ENCODE data around the gene HOXD3. TPM values are rescaled to one million over a fixed set of nuclear protein-coding genes. Genes with fewer than 3 reads are reported as not detected.

Gene HOXD3
- polyA plus RNA-seq, 2 of the 4 experiments (the other 2 are of a cell fraction) = 0.18 to 0.27 TPM

DNA sequence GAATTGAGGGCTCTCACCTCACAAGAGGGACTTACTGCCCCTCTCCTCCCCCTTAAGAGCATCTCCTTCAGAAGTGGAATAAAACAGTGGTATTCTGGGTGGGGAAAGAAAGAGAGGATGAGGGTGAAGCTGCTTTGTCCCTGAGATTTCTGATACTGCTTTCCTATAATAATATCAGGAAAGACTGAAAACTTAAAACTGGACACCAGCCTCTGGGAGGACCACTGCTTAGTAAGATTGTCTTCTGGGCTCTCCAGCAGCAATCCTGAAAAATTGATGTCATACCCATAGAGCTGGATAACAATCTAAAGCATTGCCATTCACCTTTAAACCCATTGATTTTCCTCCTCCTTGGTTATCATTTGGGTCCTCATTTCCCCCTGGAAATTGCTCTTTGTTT is 10.5 kb upstream of the HOXD3 start:
- CTCF ChIA-PET = interaction anchor here (1.2 to 11.6 kb wide), 3 partner anchors 308 to 507 kb away, joined by 5 to 196 read pairs (median 5); no protein-coding TSS in a partner anchor
- no peak for DNase-seq (ENCODE audit: low read depth in 1 of 2, low spot score in 1 of 2)
- Histone ChIP-seq H3K4me3 (no peak overlapping the region), H3K27ac (no peak overlapping the region), H3K4me2 (no peak overlapping the region), H3K4me1 (no peaks in the 10 kb centered on the region), H3K9me3 (no peaks in the 10 kb centered on the region)
- no peak for FAIRE-seq
- TF ChIP-seq CBX2 (IDR thresholded peaks at IDR 0.05; ENCODE audit: borderline replicate concordance, low read depth) = no peak
- TF ChIP-seq, protein P1, sequence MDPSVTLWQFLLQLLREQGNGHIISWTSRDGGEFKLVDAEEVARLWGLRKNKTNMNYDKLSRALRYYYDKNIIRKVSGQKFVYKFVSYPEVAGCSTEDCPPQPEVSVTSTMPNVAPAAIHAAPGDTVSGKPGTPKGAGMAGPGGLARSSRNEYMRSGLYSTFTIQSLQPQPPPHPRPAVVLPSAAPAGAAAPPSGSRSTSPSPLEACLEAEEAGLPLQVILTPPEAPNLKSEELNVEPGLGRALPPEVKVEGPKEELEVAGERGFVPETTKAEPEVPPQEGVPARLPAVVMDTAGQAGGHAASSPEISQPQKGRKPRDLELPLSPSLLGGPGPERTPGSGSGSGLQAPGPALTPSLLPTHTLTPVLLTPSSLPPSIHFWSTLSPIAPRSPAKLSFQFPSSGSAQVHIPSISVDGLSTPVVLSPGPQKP (IDR thresholded peaks at IDR 0.05; ENCODE audit: low read depth, low read length) = no peak
- POLR2A ChIA-PET = no interaction called here
- ATAC-seq = no peak

DNA sequence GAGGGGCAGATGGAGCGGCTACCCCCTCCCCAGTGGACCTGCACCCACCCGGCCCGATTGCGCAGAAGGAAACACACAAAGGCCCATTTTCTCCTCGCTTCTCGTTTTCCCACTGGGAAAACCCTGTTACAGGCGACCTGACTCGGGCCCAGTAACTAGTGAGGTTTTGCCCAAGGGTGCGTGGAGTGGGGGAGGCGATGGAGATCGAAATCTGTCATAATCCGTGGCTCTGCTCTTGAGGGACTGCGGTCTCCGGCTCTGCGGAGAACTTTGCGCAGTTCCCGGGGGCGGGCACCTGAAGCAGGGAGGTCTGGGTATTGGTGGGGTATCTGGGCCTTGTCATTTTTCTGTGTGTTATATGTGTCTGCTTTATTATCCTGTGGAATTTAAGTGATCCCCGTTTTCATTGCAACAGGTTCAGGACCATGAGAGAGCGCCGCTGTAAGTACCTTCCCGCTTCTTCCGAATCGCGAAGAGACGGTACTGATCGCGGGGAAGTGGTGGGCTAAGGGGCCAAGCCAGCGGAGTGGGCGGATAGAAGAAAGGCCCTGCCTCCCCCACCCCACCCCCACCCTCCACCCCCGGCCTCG is 9.8 kb upstream of the HOXD3 start:
- POLR2A ChIA-PET = no interaction called here
- CTCF ChIA-PET = interaction anchor here (1.8 to 11.6 kb wide), 2 partner anchors 308 to 506 kb away, joined by 5 to 196 read pairs; no protein-coding TSS in a partner anchor
- H3K4me2 ChIP-seq = no peak overlapping the region
- H3K4me1 ChIP-seq = no peaks in the 10 kb centered on the region
- ATAC-seq (no peak), FAIRE-seq (no peak), DNase-seq (ENCODE audit: low read depth in 1 of 2, low spot score in 1 of 2) (no peak)
- TF ChIP-seq, protein P1 (IDR thresholded peaks at IDR 0.05; ENCODE audit: low read depth, low read length) = no peak
- TF ChIP-seq, protein P2, sequence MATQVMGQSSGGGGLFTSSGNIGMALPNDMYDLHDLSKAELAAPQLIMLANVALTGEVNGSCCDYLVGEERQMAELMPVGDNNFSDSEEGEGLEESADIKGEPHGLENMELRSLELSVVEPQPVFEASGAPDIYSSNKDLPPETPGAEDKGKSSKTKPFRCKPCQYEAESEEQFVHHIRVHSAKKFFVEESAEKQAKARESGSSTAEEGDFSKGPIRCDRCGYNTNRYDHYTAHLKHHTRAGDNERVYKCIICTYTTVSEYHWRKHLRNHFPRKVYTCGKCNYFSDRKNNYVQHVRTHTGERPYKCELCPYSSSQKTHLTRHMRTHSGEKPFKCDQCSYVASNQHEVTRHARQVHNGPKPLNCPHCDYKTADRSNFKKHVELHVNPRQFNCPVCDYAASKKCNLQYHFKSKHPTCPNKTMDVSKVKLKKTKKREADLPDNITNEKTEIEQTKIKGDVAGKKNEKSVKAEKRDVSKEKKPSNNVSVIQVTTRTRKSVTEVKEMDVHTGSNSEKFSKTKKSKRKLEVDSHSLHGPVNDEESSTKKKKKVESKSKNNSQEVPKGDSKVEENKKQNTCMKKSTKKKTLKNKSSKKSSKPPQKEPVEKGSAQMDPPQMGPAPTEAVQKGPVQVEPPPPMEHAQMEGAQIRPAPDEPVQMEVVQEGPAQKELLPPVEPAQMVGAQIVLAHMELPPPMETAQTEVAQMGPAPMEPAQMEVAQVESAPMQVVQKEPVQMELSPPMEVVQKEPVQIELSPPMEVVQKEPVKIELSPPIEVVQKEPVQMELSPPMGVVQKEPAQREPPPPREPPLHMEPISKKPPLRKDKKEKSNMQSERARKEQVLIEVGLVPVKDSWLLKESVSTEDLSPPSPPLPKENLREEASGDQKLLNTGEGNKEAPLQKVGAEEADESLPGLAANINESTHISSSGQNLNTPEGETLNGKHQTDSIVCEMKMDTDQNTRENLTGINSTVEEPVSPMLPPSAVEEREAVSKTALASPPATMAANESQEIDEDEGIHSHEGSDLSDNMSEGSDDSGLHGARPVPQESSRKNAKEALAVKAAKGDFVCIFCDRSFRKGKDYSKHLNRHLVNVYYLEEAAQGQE (IDR thresholded peaks at IDR 0.05) = no peak
- no peak for TF ChIP-seq NFE2L2 (conservative IDR thresholded peaks at IDR 0.05; ENCODE audit: low read length)
- no peak for TF ChIP-seq ZSCAN20 (CRISPR knock-in tag; IDR thresholded peaks at IDR 0.05)
- TF ChIP-seq ZFP36 (IDR thresholded peaks at IDR 0.05; ENCODE audit: borderline replicate concordance, partially characterized antibody) = no peak
- TF ChIP-seq FOSL2 (IDR thresholded peaks at IDR 0.05) = no peak
- TF ChIP-seq FOSL2 (CRISPR knock-in tag; IDR thresholded peaks at IDR 0.05) = no peak
- TF ChIP-seq CHD2 (IDR thresholded peaks at IDR 0.05; ENCODE audit: low read length, partially characterized antibody) = no peak
- TF ChIP-seq EP300 (IDR thresholded peaks at IDR 0.05) = no peak
- TF ChIP-seq JUNB (IDR thresholded peaks at IDR 0.05) = no peak
- no peak for TF ChIP-seq HOXB5 (CRISPR knock-in tag; IDR thresholded peaks at IDR 0.05)
- TF ChIP-seq EHF (CRISPR knock-in tag; IDR thresholded peaks at IDR 0.05) = no peak
- no peak for TF ChIP-seq HDAC2 (IDR thresholded peaks at IDR 0.05)
- TF ChIP-seq ZC3H11A (IDR thresholded peaks at IDR 0.05) = no peak
- TF ChIP-seq CBX8 (IDR thresholded peaks at IDR 0.05) = no peak
- TF ChIP-seq JUN (IDR thresholded peaks at IDR 0.05) = no peak
- TF ChIP-seq ZNF302 (CRISPR knock-in tag; IDR thresholded peaks at IDR 0.05) = no peak
- no peak for TF ChIP-seq GATA3 (IDR thresholded peaks at IDR 0.05; ENCODE audit: borderline replicate concordance)
- TF ChIP-seq RAD21 (conservative IDR thresholded peaks at IDR 0.05 in 1 of 2, IDR thresholded peaks at IDR 0.05 in 1 of 2) = no peak
- TF ChIP-seq MYC (IDR thresholded peaks at IDR 0.05; ENCODE audit: borderline replicate concordance, low read length) = no peak
- no peaks in the 10 kb centered on the region for H3K9me3 ChIP-seq
- H3K27ac ChIP-seq = no peak overlapping the region
- H3K4me3 ChIP-seq = no peak overlapping the region
- 80% methylated on average over 32 of the region's 32 CpGs for WGBS (ENCODE audit: missing lambda C conversion rate)

All from A549 (cell line).